Skeletal muscle tissue (tissue), 4 donors: ENCODE results near the gene SPOCK2. TPM values are rescaled to one million over a fixed set of nuclear protein-coding genes. Genes with fewer than 3 reads are reported as not detected.

Experiments
- H3K27ac ChIP-seq: one replicate; pipeline ENCODE4 v1.7.0; 2013; ENCODE audit warnings: mild to moderate bottlenecking, low read depth, low read length, inconsistent platforms
- H3K27me3 ChIP-seq, 3 donors: one replicate each; pipeline ENCODE4 v1.7.0; 2013; ENCODE audit warnings: low read length in 3 of 3; ENCODE audit not compliant: control insufficient read depth in 3 of 3, insufficient read depth in 3 of 3
- H3K36me3 ChIP-seq, 3 donors: one replicate each; pipeline ENCODE4 v1.7.0; 2013; ENCODE audit warnings: low read length in 3 of 3; ENCODE audit not compliant: control insufficient read depth in 3 of 3, insufficient read depth in 3 of 3
- H3K4me1 ChIP-seq, 3 donors: one replicate each; pipeline ENCODE4 v1.7.0; 2013; ENCODE audit warnings: low read length in 3 of 3, mild to moderate bottlenecking in 3 of 3; ENCODE audit not compliant: control insufficient read depth in 3 of 3, insufficient read depth in 3 of 3
- H3K4me3 ChIP-seq, 3 donors: one replicate each; pipeline ENCODE4 v1.7.0; 2013; ENCODE audit warnings: low read length in 3 of 3
- H3K9ac ChIP-seq, 3 donors: one replicate each; pipeline ENCODE4 v1.7.0; 2013; ENCODE audit warnings: low read length in 3 of 3, mild to moderate bottlenecking in 3 of 3, moderate library complexity in 2 of 3, low read depth in 1 of 3
- H3K9me3 ChIP-seq, 3 donors: one replicate each; pipeline ENCODE4 v1.7.0; 2013; ENCODE audit warnings: low read length in 3 of 3; ENCODE audit not compliant: control insufficient read depth in 3 of 3
- total RNA-seq: library from RNA; depleted of rRNA; stranded (reverse); fragments of >200 nt; gene quantifications from one replicate; pipeline ENCODE4 v1.2.3, GENCODE V29; 2014
- donor health status: Osteomylitis.

Gene SPOCK2
- total RNA-seq, 1 donor from 2014 or later, result 2.6 TPM

DNA sequence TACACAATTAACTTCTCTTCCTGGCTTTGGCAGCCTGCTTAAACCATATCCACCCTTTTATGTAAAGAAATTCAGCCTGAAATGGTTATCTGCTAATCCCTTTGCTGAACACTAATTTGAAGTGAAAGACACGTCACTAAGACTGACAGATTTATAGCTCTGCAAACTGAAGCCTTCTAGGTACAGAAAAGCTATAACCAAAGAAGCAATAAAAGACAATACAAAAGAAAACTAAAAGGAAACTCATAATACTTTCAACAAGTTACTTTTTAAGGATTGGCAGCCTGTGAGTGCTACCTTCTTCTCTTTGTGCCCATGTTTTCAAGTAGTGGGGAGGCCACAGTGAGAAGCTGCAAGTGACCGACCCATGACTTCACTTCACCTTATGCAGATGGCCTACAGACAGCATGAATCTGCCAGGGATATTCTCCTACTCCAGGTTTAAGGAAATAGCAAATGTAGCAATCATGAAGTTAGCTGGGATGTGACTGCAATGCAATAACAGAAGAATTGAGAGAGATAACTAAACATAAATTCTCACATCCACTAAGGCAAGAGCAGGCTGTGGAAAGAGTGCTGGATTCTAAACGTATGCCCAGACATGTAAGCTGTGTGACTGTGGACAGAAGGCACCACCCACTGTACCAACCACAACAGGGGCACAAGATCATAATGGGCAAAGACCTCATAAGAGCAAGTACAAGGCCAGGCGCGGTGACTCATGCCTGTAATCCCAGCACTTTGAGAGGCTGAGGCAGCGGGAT, 10.7 kb upstream of the SPOCK2 start:
- no peaks in the 10 kb centered on the region for H3K27me3 ChIP-seq
- no peak overlapping the region for H3K9ac ChIP-seq
- H3K36me3 ChIP-seq, result peaks cover 6 to 27% (median 21%) of the 10 kb centered on the region in 3 donors
- H3K4me1 ChIP-seq, result peaks cover 0 to 2% (median 1%) of the 10 kb centered on the region in 3 donors
- no peak overlapping the region for H3K4me3 ChIP-seq
- H3K27ac ChIP-seq, result no peak overlapping the region
- no peaks in the 10 kb centered on the region for H3K9me3 ChIP-seq

DNA sequence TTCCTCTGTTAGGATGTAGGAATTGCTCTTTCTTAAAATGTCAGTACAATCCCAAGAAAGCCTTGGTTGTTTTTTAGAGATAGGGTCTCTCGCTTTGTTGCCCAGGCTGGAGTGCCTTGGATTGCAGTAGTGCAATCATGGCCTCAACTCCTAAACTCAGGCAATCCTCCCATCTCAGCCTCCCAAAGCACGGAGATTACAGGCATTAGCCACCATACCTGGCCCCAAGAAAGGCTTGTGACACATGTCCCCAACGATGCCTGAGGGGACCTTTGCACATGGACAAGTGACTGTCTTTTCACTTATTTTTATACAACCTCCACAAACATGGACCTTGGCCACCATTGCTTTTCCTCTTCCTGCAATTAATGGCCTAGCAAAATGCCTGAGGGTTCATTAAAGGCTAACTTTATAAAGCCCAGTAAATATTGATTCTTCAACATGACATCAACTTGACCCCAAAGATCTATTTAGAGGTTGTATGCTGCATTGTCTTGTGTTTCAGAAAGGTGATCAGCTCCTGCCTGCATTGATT, 10.0 kb upstream of the SPOCK2 start:
- Histone ChIP-seq H3K27me3 (no peaks in the 10 kb centered on the region), H3K9me3 (no peaks in the 10 kb centered on the region), H3K36me3 (peaks cover 6 to 27% (median 24%) of the 10 kb centered on the region in 3 donors), H3K9ac (no peak overlapping the region), H3K4me3 (no peak overlapping the region), H3K27ac (no peak overlapping the region), H3K4me1 (no peaks in the 10 kb centered on the region)

DNA sequence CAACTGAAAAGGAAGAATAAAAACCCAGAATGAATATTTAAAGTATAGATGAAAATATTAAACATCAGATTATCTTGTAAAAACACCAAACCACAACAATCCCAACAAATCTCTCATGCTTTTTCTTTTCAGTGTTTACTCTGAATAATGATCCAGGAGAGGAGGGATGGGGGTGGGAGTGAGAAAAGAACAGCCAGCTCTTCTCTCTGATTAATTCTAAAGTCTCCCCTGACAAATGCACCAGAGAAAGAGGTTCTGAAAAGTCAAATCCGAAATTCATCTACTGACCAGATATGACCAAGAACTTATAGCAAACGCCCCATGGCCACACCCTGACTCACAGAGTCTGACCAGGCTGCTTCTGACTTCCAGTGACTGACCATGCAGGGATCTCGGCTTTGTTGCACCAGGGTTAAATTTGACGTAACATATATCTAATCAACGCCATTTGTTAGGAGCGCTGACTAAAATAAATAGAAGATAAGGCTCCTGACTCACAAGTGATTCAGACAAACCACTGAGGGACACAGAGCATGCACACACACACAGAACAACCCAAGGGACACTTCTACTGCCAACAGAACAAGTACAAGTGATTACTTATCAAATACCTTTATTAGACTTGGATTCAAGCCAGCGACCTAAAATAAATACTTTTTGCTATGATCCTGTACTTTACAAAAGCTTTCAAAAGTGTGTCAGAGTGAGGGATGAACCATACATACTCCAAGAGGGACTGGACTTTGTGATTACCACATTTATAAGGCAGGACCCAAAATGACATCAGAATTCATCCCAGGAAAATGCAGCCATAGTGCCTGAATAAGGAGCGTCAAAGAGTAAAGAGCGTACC, 9.3 kb upstream of the SPOCK2 start:
- H3K36me3 ChIP-seq, result peaks cover 6 to 27% (median 24%) of the 10 kb centered on the region in 3 donors
- no peak overlapping the region for H3K9ac ChIP-seq

DNA sequence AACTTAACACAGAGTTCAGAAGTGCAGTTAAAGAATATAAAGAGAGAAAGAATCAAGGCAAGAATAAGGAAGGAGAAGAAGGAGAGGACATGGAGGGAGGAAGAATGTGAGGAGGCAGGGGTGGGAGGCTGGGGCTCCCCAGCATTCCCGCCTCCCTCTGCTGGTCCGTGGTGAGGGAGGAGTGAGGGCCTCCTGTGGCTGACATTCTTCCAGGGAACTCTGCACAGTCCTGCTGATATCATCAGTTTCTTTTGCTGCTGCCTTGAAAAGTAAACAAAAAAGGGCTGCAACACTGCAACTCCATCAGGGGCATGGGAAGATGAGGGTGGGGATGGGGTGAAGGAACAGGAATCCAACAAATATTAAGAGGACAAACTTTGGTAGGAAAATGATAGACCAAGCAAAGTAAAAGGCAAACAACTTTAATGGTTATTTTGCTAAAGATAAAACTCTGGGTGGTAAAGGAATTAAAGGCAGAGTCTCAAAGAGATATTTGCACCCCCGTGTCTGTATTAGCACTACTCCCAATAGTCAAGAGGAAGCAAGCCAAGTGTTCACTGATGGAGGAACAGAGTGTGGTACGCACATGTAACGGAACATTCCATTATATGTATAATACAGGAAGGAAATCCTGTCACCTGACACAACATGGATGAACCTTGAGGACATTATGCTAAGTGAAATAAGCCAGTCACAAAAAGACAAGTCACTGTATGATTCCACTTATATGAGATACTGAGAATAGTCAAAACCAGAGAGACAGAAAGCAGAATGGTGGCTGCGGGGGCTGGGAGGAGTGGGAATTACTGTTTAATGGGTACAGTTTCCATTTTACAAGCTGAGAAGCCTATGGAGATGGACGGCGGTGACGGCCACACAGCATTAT, 8.0 kb upstream of the SPOCK2 start:
- no peaks in the 10 kb centered on the region for H3K9me3 ChIP-seq
- H3K4me3 ChIP-seq, result no peak overlapping the region
- peaks cover 5 to 20% (median 15%) of the 10 kb centered on the region in 3 donors for H3K36me3 ChIP-seq
- H3K27me3 ChIP-seq, result no peaks in the 10 kb centered on the region
- H3K27ac ChIP-seq, result no peak overlapping the region
- no peak overlapping the region for H3K9ac ChIP-seq
- H3K4me1 ChIP-seq, result no peaks in the 10 kb centered on the region

More for the DNA sequence above, 9.3 kb upstream of the SPOCK2 start:
- H3K4me3 ChIP-seq, result no peak overlapping the region
- H3K4me1 ChIP-seq, result no peaks in the 10 kb centered on the region
- no peaks in the 10 kb centered on the region for H3K9me3 ChIP-seq
- H3K27ac ChIP-seq, result no peak overlapping the region
- H3K27me3 ChIP-seq, result no peaks in the 10 kb centered on the region

DNA sequence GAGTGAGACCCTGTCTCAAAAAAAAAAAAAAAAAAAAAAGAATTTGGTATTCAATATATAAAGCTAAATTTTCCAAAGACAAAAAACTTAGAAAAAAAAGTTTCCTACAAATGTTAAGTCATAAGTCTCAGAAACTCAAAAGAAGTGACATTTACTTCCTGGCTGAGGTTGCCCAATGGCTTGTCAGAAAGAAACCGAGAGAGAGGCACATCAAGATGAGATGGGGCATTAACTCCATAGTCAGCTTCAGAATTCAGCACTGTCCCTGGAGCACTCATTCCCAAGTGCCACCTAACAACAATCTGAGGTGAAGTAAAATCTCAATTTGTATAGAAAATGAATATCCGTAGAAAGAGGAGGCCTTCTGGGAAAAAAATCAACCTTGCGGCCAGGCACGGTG, 6.8 kb upstream of the SPOCK2 start:
- Histone ChIP-seq H3K36me3 (peaks cover 3 to 16% (median 11%) of the 10 kb centered on the region in 3 donors), H3K9me3 (no peaks in the 10 kb centered on the region), H3K4me1 (no peaks in the 10 kb centered on the region), H3K27me3 (peaks cover 0 to 4% (median 0%) of the 10 kb centered on the region in 3 donors), H3K4me3 (no peak overlapping the region), H3K27ac (no peak overlapping the region), H3K9ac (no peak overlapping the region)

DNA sequence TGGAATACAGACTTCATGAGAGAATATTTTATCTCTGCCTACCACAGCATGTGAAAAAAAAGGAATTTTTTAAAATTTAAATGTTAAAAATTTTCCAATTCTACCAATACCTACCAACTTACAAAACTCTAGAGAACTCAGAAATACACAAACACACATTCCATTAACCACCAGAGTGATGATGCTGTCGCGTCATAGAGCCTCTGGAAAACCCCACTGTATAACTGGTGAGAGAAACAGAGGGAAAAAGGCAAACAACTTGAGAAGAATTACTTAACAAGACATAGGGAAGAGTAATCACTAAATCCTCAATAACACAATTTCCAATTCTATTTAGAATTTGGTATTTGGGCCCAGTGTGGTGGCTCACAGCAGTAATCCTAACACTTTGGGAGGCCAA, 6.2 kb upstream of the SPOCK2 start:
- Histone ChIP-seq H3K9me3 (no peaks in the 10 kb centered on the region), H3K27ac (no peak overlapping the region), H3K9ac (no peak overlapping the region), H3K4me1 (peaks cover 0 to under 1% (median 0%) of the 10 kb centered on the region in 3 donors), H3K4me3 (no peak overlapping the region), H3K36me3 (peaks cover 3 to 16% (median 11%) of the 10 kb centered on the region in 3 donors), H3K27me3 (peaks cover 0 to 10% (median 2%) of the 10 kb centered on the region in 3 donors)

DNA sequence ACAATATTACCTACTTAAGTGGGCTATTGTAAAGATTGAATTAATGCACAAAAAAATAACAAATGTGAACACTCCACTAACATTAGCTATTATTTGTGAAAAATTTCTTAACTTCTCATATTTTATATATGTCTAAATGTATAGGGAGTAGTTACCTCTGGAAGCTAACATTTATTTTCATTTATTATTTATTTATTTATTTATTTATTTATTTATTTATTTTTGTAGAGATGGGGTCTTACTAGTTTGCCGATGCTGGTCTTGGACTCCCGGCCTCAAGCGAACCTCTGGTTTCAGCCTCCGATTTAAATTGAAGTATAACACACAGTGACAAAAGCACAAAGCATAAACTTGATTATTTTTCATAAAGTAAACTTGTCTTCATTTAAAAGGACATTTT, 5.1 kb upstream of the SPOCK2 start:
- Histone ChIP-seq H3K36me3 (peaks cover 3 to 16% (median 9%) of the 10 kb centered on the region in 3 donors), H3K27ac (no peak overlapping the region), H3K9ac (no peak overlapping the region), H3K4me3 (no peak overlapping the region), H3K27me3 (peaks cover 6 to 20% (median 10%) of the 10 kb centered on the region in 3 donors), H3K9me3 (no peaks in the 10 kb centered on the region), H3K4me1 (peaks cover 6 to 8% (median 6%) of the 10 kb centered on the region in 3 donors)

DNA sequence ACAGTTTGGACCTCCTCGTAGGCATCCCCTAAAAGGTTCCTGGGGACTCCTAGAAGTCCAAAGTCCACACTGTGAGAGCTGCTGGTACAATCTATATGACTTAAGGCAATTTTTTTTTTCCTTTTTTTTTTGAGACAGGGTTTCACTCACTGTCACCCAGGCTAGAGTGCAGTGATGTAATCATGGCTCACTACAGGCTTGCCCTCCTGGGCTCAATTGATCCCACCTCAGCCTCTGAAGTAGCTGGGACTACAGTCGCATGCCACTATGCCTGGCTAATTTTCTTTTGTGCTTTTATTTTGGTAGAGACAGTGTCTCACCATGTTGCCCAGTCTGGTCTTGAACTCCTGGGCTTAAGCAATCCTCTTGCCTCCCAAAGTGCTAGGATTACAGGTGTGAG, 4.6 kb upstream of the SPOCK2 start:
- no peak overlapping the region for H3K9ac ChIP-seq
- peaks cover 3 to 16% (median 5%) of the 10 kb centered on the region in 3 donors for H3K36me3 ChIP-seq
- H3K4me1 ChIP-seq, result peaks cover 10 to 13% (median 11%) of the 10 kb centered on the region in 3 donors
- H3K27ac ChIP-seq, result no peak overlapping the region
- peaks cover 10 to 24% (median 15%) of the 10 kb centered on the region in 3 donors for H3K27me3 ChIP-seq
- H3K4me3 ChIP-seq, result no peak overlapping the region
- H3K9me3 ChIP-seq, result no peaks in the 10 kb centered on the region

DNA sequence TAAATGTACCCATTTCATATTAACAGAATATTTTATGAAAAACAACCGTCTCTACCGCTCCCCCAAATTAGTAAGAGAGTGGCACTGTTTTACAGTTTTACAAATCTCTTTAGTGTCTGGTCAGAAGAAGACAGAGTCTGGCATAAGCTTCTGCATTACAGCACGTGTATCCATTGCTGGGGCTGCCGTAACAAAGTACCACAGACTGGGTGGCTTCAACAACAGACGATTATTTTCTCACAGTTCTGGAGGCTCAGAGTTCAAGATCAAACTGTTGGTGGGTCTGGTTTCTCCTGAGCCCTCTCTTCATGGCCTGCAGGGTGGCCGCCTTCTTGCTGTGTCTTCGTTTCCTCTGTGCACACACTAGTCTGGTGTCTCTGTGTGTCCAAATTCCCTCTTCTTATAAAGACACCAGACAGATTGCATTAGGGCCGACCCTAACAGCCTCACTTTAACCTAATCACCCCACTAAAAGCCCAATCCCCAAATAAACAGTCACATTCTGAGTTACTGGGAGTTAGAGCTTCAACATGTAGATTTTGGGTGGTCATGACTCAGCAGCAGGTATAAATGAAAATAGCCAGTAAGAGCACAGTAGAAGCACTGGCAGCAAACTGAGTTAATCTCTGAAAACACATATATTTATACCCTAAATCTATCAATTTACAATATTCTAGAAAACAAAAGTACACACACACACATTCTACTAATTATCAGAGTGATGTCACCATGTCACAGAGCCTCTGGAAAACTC, 4.0 kb upstream of the SPOCK2 start:
- Histone ChIP-seq H3K9ac (no peak overlapping the region), H3K4me3 (no peak overlapping the region), H3K9me3 (no peaks in the 10 kb centered on the region), H3K27me3 (peaks cover 16 to 31% (median 18%) of the 10 kb centered on the region in 3 donors), H3K4me1 (peaks cover 11 to 17% (median 13%) of the 10 kb centered on the region in 3 donors), H3K36me3 (peaks cover 3 to 15% (median 5%) of the 10 kb centered on the region in 3 donors), H3K27ac (no peak overlapping the region)
